H1 (cell line): ENCODE data around the gene OR13C9. TPM values are rescaled to one million over a fixed set of nuclear protein-coding genes. Genes with fewer than 3 reads are reported as not detected.

Experiments used
- CTCF ChIP-seq, 3 experiments: IDR thresholded peaks; 1 replicate in 2 of 3; 2 replicates in 1 of 3; pipeline versions ENCODE4 v1.5.1 to v1.6.1; 2011; ENCODE audit warnings: low read length in 3 of 3, mild to moderate bottlenecking in 3 of 3, inconsistent platforms in 2 of 3, low read depth in 1 of 3, moderate library complexity in 1 of 3; ENCODE audit not compliant: insufficient read depth in 1 of 3; ENCODE audit errors: control extremely low read depth in 1 of 3
- HDAC2 ChIP-seq, 2 experiments: fragments of 300-600 bp in 1 of 2; sonication (generic) in 1 of 2; IDR thresholded peaks; 2 replicates each; pipeline ENCODE4 v1.6.1; 2011 to 2012; ENCODE audit warnings: low read depth in 2 of 2, low read length in 2 of 2, mild to moderate bottlenecking in 2 of 2, moderate library complexity in 2 of 2, borderline replicate concordance in 1 of 2, inconsistent platforms in 1 of 2
- polyA plus RNA-seq, 7 experiments: library from polyadenylated mRNA; depleted of rRNA in 3 of 7; stranded (reverse) in 5 of 7; unstranded in 2 of 7; fragments of >200 nt in 5 of 7; fragments of 200-250 nt in 2 of 7; gene quantifications; 1 replicate in 5 of 7; 2 replicates in 1 of 7; 4 replicates in 1 of 7; pipeline versions ENCODE4 v1.2.1 to v1.2.3, GENCODE V29; 2011 to 2013; ENCODE audit warnings: missing spikeins in 2 of 7, mixed read lengths in 2 of 7
- total RNA-seq: library from RNA; stranded (reverse); fragmentation: NEBNext Ultra II Directional; extraction: Animal tissue kit (Norgen Biotek cat#: 25700); gene quantifications from 2 replicates; pipeline ENCODE4 v1.2.1, GENCODE V29; 2021

The OR13C9 gene
- total and polyA plus RNA-seq, 2 of the 8 experiments (the other 6 are each of a cell fraction or from before 2014, with no cell fraction given), result not detected

GRCh38 chr9:104572612-104573011 is 45.4 kb downstream of the OR13C9 start (continued):
- no peak for TF ChIP-seq HDAC2 (IDR thresholded peaks at IDR 0.05; ENCODE audit: borderline replicate concordance in 1 of 2, low read depth in 2 of 2, low read length in 2 of 2)
- no peak for TF ChIP-seq CTCF (IDR thresholded peaks at IDR 0.05; ENCODE audit: control extremely low read depth in 1 of 3, insufficient read depth in 1 of 3, low read depth in 1 of 3, low read length in 3 of 3)
- TF ChIP-seq, all 59 proteins: peak for 0
